HFFc6 (cell line): ENCODE data around the gene AMT. TPM values are rescaled to one million over a fixed set of nuclear protein-coding genes. Genes with fewer than 3 reads are reported as not detected.
"Not testable (repeated sequence)": the region's sequence is repeated elsewhere in the genome, so short reads cannot be mapped to it uniquely, and the experiment has no call there.

Experiments used
- DNase-seq: peaks from one replicate; pipeline ENCODE4 v3.0.0-alpha.2; 2018
- H3K27ac Mint-ChIP-seq: 2 replicates; pipeline ENCODE4 v1.8.0; 2020; ENCODE audit warnings: mild to moderate bottlenecking, mixed read lengths
- H3K27me3 Mint-ChIP-seq: 2 replicates; pipeline ENCODE4 v1.8.0; 2021; ENCODE audit warnings: mild to moderate bottlenecking, moderate library complexity, mixed read lengths; ENCODE audit not compliant: insufficient read depth
- H3K36me3 Mint-ChIP-seq: 2 replicates; pipeline ENCODE4 v1.8.0; 2021; ENCODE audit warnings: low read depth, mixed read lengths
- H3K4me1 Mint-ChIP-seq: 2 replicates; pipeline ENCODE4 v1.8.0; 2020; ENCODE audit warnings: low read depth, mixed read lengths
- H3K4me3 Mint-ChIP-seq: 2 replicates; pipeline ENCODE4 v1.8.0; 2020; ENCODE audit warnings: mild to moderate bottlenecking, moderate library complexity, mixed read lengths
- H3K9me3 Mint-ChIP-seq: 2 replicates; pipeline ENCODE4 v1.8.0; 2020; ENCODE audit warnings: mild to moderate bottlenecking, mixed read lengths
- CTCF ChIP-seq: fragments of 200-600 bp; sonication (generic); IDR thresholded peaks from 2 replicates; pipeline ENCODE4 v1.5.0; 2021; ENCODE audit warnings: antibody characterized with exemption, mild to moderate bottlenecking
- total RNA-seq, 6 experiments: library from RNA; stranded (reverse); fragmentation: NEBNext Ultra II Directional; extraction: Animal tissue kit (Norgen Biotek cat#: 25700); gene quantifications; 2 replicates in 1 of 6; 3 replicates in 5 of 6; pipeline ENCODE4 v1.2.3, GENCODE V29; 2021

Gene AMT
- total RNA-seq, 6 experiments from 2014 or later: 0.78 to 3.2 (median 1.2) TPM

- no peak for TF ChIP-seq CTCF
- H3K27ac Mint-ChIP-seq: no peak overlapping the region
- H3K27me3 Mint-ChIP-seq: no peaks in the 10 kb centered on the region; the same call in 1 of the 2 replicates
- H3K36me3 Mint-ChIP-seq: peaks cover 20% of the 10 kb centered on the region
- H3K4me1 Mint-ChIP-seq: peaks cover 23% of the 10 kb centered on the region
- DNase-seq: no peak
- H3K9me3 Mint-ChIP-seq: no peaks in the 10 kb centered on the region
- no peak overlapping the region for H3K4me3 Mint-ChIP-seq
Observed at GRCh38 chr3:49399461-49399860, 22.8 kb downstream of the AMT start.

DNA sequence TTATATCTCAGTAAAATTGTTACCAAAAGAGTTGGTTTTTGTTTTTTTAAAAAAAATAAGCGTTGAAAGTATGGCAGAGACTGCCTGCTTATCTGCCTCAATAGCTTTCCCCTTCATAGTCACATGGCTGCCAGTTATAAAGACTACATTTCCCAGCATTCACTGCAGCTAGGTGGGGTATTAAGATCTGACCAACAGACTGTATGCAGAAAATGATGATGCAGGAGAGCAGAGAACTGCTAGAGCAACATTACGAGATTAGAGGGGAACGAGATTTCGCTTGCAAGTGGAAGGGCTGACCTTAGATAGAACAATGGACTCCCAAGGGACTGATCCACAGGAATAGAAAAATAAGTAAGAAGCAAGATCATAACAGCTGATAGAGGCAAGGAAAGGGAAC, 24.8 kb downstream of the AMT start:
- H3K36me3 Mint-ChIP-seq: peaks cover 25% of the 10 kb centered on the region

GRCh38 chr3:49391310-49391709, 31.0 kb downstream of the AMT start:
- not testable (repeated sequence) for DNase-seq, H3K27me3 Mint-ChIP-seq, H3K4me3 Mint-ChIP-seq, H3K27ac Mint-ChIP-seq, H3K9me3 Mint-ChIP-seq
- Mint-ChIP-seq H3K4me1 (peaks cover 23% of the 10 kb centered on the region), H3K36me3 (peaks cover 31% of the 10 kb centered on the region)

More for the DNA sequence above, 24.8 kb downstream of the AMT start:
- Mint-ChIP-seq H3K9me3 (no peaks in the 10 kb centered on the region), H3K4me1 (peaks cover 23% of the 10 kb centered on the region), H3K4me3 (no peak overlapping the region), H3K27me3 (peaks cover 2% of the 10 kb centered on the region; the same call in 1 of the 2 replicates), H3K27ac (no peak overlapping the region; the same call in 1 of the 2 replicates)
- no peak for TF ChIP-seq CTCF
- DNase-seq: no peak

GRCh38 chr3:49389297-49389696, 33.0 kb downstream of the AMT start:
- H3K27ac Mint-ChIP-seq: no peak overlapping the region
- no peak for DNase-seq
- no peak for TF ChIP-seq CTCF
- peaks cover 26% of the 10 kb centered on the region for H3K4me1 Mint-ChIP-seq
- peaks cover 30% of the 10 kb centered on the region for H3K36me3 Mint-ChIP-seq
- no peak overlapping the region for H3K4me3 Mint-ChIP-seq
- H3K27me3 Mint-ChIP-seq: peaks cover 4% of the 10 kb centered on the region
- H3K9me3 Mint-ChIP-seq: no peaks in the 10 kb centered on the region

GRCh38 chr3:49388289-49388820, 33.9 kb downstream of the AMT start:
- Mint-ChIP-seq H3K27ac (peak overlapping the region; percentile 59; the same call in 1 of the 2 replicates), H3K4me1 (peaks cover 36% of the 10 kb centered on the region), H3K36me3 (peaks cover 31% of the 10 kb centered on the region), H3K4me3 (no peak overlapping the region), H3K9me3 (no peaks in the 10 kb centered on the region), H3K27me3 (peaks cover 4% of the 10 kb centered on the region)
- TF ChIP-seq CTCF: no peak
- no peak for DNase-seq

GRCh38 chr3:49387721-49388120, 34.6 kb downstream of the AMT start:
- peak; percentile 43 for DNase-seq
- H3K27me3 Mint-ChIP-seq: peaks cover 3% of the 10 kb centered on the region
- H3K4me1 Mint-ChIP-seq: peaks cover 36% of the 10 kb centered on the region

More at GRCh38 chr3:49387721-49388120, 34.6 kb downstream of the AMT start:
- Mint-ChIP-seq H3K36me3 (peaks cover 28% of the 10 kb centered on the region), H3K27ac (peak overlapping the region; percentile 59), H3K9me3 (no peaks in the 10 kb centered on the region), H3K4me3 (no peak overlapping the region)
- no peak for TF ChIP-seq CTCF
